ENCODE measurements around the gene AGMAT. TPM values are rescaled to one million over a fixed set of nuclear protein-coding genes. Genes with fewer than 3 reads are reported as not detected.

Gene AGMAT
- total and polyA plus RNA-seq, 2 donors from 2014 or later, result 6.2 to 119 TPM

- Histone ChIP-seq H3K9ac (ENCODE audit: low read length in 3 of 3) (no peak overlapping the region), H3K27ac (ENCODE audit: low read depth in 2 of 2, low read length in 2 of 2) (no peak overlapping the region)
- no peak for FAIRE-seq
Measured at GRCh38 chr1:15571266-15571665, 13.6 kb downstream of the AGMAT start.

DNA sequence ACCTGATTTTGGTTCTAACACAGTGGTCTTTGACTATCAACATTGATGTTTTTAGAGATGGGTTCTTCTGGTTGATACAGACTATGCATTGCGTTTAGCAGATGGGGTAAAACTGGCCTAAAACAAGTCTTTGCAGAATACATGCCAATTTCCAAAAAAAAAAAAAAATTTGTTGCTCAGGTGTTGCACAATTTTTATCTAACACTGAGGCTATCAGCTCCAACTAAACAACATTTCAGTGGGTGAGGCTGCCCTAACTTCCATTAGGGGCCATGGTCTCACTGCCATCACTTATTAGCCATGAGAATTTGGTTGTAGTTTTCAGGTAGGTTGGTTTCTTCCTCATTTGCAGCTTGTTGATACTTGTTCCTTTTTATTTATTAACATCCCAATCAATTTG lies 14.0 kb downstream of the AGMAT start:
- H3K36me3 ChIP-seq (ENCODE audit: control insufficient read depth in 2 of 3, insufficient read depth in 3 of 3, low read length in 3 of 3), result peaks cover 12 to 36% (median 18%) of the 10 kb centered on the region in 3 donors
- no peak overlapping the region for H3K27ac ChIP-seq (ENCODE audit: low read depth in 2 of 2, low read length in 2 of 2)
- peaks cover 0 to 5% (median 0%) of the 10 kb centered on the region in 3 donors for H3K4me1 ChIP-seq (ENCODE audit: control insufficient read depth in 2 of 3, insufficient read depth in 2 of 3, low read depth in 1 of 3, low read length in 3 of 3)
- FAIRE-seq, result no peak
- H3K9me3 ChIP-seq (ENCODE audit: control insufficient read depth in 2 of 3, insufficient read depth in 1 of 3, low read length in 3 of 3), result no peaks in the 10 kb centered on the region
- H3K27me3 ChIP-seq (ENCODE audit: control insufficient read depth, insufficient read depth, low read length), result no peaks in the 10 kb centered on the region
- H3K4me3 ChIP-seq (ENCODE audit: low read length in 3 of 3), result no peak overlapping the region
- intact Hi-C loops (cut with DNase I), result no loop called here
- no peak overlapping the region for H3K9ac ChIP-seq (ENCODE audit: low read length in 3 of 3)
- no peak for DNase-seq
- TF ChIP-seq, protein P1, sequence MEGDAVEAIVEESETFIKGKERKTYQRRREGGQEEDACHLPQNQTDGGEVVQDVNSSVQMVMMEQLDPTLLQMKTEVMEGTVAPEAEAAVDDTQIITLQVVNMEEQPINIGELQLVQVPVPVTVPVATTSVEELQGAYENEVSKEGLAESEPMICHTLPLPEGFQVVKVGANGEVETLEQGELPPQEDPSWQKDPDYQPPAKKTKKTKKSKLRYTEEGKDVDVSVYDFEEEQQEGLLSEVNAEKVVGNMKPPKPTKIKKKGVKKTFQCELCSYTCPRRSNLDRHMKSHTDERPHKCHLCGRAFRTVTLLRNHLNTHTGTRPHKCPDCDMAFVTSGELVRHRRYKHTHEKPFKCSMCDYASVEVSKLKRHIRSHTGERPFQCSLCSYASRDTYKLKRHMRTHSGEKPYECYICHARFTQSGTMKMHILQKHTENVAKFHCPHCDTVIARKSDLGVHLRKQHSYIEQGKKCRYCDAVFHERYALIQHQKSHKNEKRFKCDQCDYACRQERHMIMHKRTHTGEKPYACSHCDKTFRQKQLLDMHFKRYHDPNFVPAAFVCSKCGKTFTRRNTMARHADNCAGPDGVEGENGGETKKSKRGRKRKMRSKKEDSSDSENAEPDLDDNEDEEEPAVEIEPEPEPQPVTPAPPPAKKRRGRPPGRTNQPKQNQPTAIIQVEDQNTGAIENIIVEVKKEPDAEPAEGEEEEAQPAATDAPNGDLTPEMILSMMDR (IDR thresholded peaks at IDR 0.05; ENCODE audit: borderline replicate concordance, extremely low read depth, insufficient read depth), result no peak

More at GRCh38 chr1:15571266-15571665, 13.6 kb downstream of the AGMAT start:
- TF ChIP-seq, protein P1 (IDR thresholded peaks at IDR 0.05; ENCODE audit: borderline replicate concordance, extremely low read depth, insufficient read depth), result no peak
- no peak for DNase-seq
- Histone ChIP-seq H3K36me3 (ENCODE audit: control insufficient read depth in 2 of 3, insufficient read depth in 3 of 3, low read length in 3 of 3) (peaks cover 10 to 32% (median 14%) of the 10 kb centered on the region in 3 donors), H3K9me3 (ENCODE audit: control insufficient read depth in 2 of 3, insufficient read depth in 1 of 3, low read length in 3 of 3) (no peaks in the 10 kb centered on the region), H3K27me3 (ENCODE audit: control insufficient read depth, insufficient read depth, low read length) (no peaks in the 10 kb centered on the region), H3K4me3 (ENCODE audit: low read length in 3 of 3) (no peak overlapping the region), H3K4me1 (ENCODE audit: control insufficient read depth in 2 of 3, insufficient read depth in 2 of 3, low read depth in 1 of 3, low read length in 3 of 3) (peaks cover 0 to 5% (median 0%) of the 10 kb centered on the region in 3 donors)
- intact Hi-C loops (cut with DNase I), result no loop called here

DNA sequence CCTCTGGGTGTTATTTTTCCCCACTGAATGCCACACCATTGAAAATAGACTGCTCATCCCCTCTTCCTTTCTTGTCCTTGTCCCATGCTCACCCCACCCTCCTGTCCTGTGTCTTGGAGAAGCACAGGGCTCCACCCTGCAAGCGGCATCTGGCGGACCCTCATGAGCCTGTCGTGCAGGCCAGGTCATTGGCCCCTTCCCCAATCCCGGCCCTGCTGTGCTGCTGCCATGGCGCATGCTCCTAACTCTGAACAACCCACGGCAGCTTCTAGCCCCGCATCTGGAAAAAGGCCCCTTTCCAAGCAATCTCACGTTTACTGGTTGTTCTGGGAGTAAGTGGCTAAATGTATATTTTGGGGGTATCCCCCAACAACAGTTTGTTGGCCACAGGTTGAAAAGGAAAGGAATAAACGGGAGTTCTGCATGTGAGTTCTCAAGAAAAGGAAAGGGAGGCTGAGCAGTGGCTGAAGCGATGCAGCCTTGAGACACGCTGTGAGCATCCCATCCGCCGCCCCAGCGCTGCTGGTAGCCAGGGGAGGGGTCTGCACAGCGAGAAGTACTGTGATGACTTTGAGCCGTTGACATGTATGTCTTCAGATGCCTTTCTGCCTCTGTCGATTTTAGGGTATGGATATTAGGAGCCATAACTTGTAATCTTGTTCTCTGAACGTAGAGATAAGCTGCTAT lies 16.3 kb downstream of the AGMAT start:
- Histone ChIP-seq H3K9me3 (ENCODE audit: control insufficient read depth in 2 of 3, insufficient read depth in 1 of 3, low read length in 3 of 3) (no peaks in the 10 kb centered on the region), H3K27me3 (ENCODE audit: control insufficient read depth, insufficient read depth, low read length) (no peaks in the 10 kb centered on the region), H3K27ac (ENCODE audit: low read depth in 2 of 2, low read length in 2 of 2) (no peak overlapping the region), H3K36me3 (ENCODE audit: control insufficient read depth in 2 of 3, insufficient read depth in 3 of 3, low read length in 3 of 3) (peaks cover 15 to 48% (median 23%) of the 10 kb centered on the region in 3 donors), H3K9ac (ENCODE audit: low read length in 3 of 3) (no peak overlapping the region), H3K4me3 (ENCODE audit: low read length in 3 of 3) (no peak overlapping the region), H3K4me1 (ENCODE audit: control insufficient read depth in 2 of 3, insufficient read depth in 2 of 3, low read depth in 1 of 3, low read length in 3 of 3) (no peaks in the 10 kb centered on the region)
- intact Hi-C loops (cut with DNase I), result no loop called here
- FAIRE-seq (no peak), DNase-seq (no peak)
- TF ChIP-seq, protein P1 (IDR thresholded peaks at IDR 0.05; ENCODE audit: borderline replicate concordance, extremely low read depth, insufficient read depth), result no peak

Data from kidney (tissue), 14 donors.